HepG2 (cell line): ENCODE results near the gene ZIM2. TPM values are rescaled to one million over a fixed set of nuclear protein-coding genes. Genes with fewer than 3 reads are reported as not detected.

Experiments used
- AGO2 ChIP-seq: fragments of 200-400 bp; formaldehyde crosslinking; optimal IDR thresholded peaks from 2 replicates; pipeline ENCODE3; 2017; ENCODE audit warnings: mild to moderate bottlenecking, low read depth, low read length, moderate library complexity
- AKAP8 ChIP-seq: sonication (generic); formaldehyde crosslinking; IDR thresholded peaks from 2 replicates; pipeline ENCODE4 v1.5.1; 2020; ENCODE audit warnings: mild to moderate bottlenecking, missing genetic modification reagents
- FOXK1 ChIP-seq: sonication (generic); formaldehyde crosslinking; IDR thresholded peaks from 2 replicates; pipeline ENCODE4 v1.4.0; 2020; ENCODE audit warnings: low read depth, missing genetic modification reagents, borderline replicate concordance
- HMGXB4 ChIP-seq, 2 experiments: sonication (generic) in 1 of 2; formaldehyde crosslinking in 1 of 2; IDR thresholded peaks; 2 replicates each; pipeline versions ENCODE4 v1.4.0 to v1.6.1; 2018 to 2020; ENCODE audit warnings: missing genetic modification reagents in 2 of 2, borderline replicate concordance in 1 of 2, low read depth in 1 of 2, mild to moderate bottlenecking in 1 of 2, missing biosample characterization in 1 of 2
- HOXA5 ChIP-seq: sonication (generic); formaldehyde crosslinking; IDR thresholded peaks from 2 replicates; pipeline ENCODE4 v1.4.0; 2020; ENCODE audit warnings: missing genetic modification reagents
- MAFF ChIP-seq: IDR thresholded peaks from 2 replicates; pipeline ENCODE4 v1.6.1; 2011; ENCODE audit warnings: low read depth, low read length, improper control_type of control experiment
- MLLT10 ChIP-seq: sonication (generic); formaldehyde crosslinking; IDR thresholded peaks from 2 replicates; pipeline ENCODE4 v1.4.0; 2020; ENCODE audit warnings: missing genetic modification reagents
- NCOA2 ChIP-seq: sonication (generic); formaldehyde crosslinking; IDR thresholded peaks from 2 replicates; pipeline ENCODE4 v1.8.0; 2022; ENCODE audit warnings: inconsistent platforms
- PAF1 ChIP-seq: IDR thresholded peaks from 2 replicates; pipeline ENCODE4 v1.6.1; 2016; ENCODE audit warnings: missing genetic modification reagents, missing compliant biosample characterization
- POLR2A ChIP-seq, 2 experiments: IDR thresholded peaks; 2 replicates each; pipeline ENCODE4 v1.6.1; 2011; ENCODE audit warnings: low read depth in 2 of 2, low read length in 2 of 2, mild to moderate bottlenecking in 1 of 2, moderate library complexity in 1 of 2; ENCODE audit not compliant: insufficient read depth in 1 of 2
- RBM22 ChIP-seq: fragments of 200-400 bp; formaldehyde crosslinking; optimal IDR thresholded peaks from 2 replicates; pipeline ENCODE3; 2017; ENCODE audit warnings: mild to moderate bottlenecking, low read length, moderate library complexity
- RORA ChIP-seq: sonication (generic); formaldehyde crosslinking; IDR thresholded peaks from 2 replicates; pipeline ENCODE4 v1.5.0; 2020; ENCODE audit warnings: mild to moderate bottlenecking, missing genetic modification reagents, moderate library complexity
- SP140L ChIP-seq: sonication (generic); formaldehyde crosslinking; IDR thresholded peaks from 2 replicates; pipeline ENCODE4 v1.4.0; 2020; ENCODE audit warnings: missing genetic modification reagents, borderline replicate concordance
- TBL1XR1 ChIP-seq: fragments of 150-350 bp; IDR thresholded peaks from 2 replicates; pipeline ENCODE4 v1.6.1; 2014; ENCODE audit warnings: borderline replicate concordance, low read length; ENCODE audit not compliant: partially characterized antibody
- UBTF ChIP-seq: sonication (generic); formaldehyde crosslinking; IDR thresholded peaks from 2 replicates; pipeline ENCODE4 v1.4.0; 2020; ENCODE audit warnings: mild to moderate bottlenecking, missing genetic modification reagents
- ZFP1 ChIP-seq: IDR thresholded peaks from 2 replicates; pipeline ENCODE4 v1.6.1; 2016
- ZNF576 ChIP-seq: sonication (generic); formaldehyde crosslinking; IDR thresholded peaks from 2 replicates; pipeline ENCODE4 v1.4.0; 2020; ENCODE audit warnings: mild to moderate bottlenecking, missing genetic modification reagents
- ZNF713 ChIP-seq: sonication (generic); formaldehyde crosslinking; IDR thresholded peaks from 2 replicates; pipeline ENCODE4 v1.4.0; 2020; ENCODE audit warnings: mild to moderate bottlenecking, missing genetic modification reagents
- ZSCAN21 ChIP-seq: sonication (generic); formaldehyde crosslinking; IDR thresholded peaks from 2 replicates; pipeline ENCODE4 v1.8.0; 2022; ENCODE audit warnings: mild to moderate bottlenecking, missing genetic modification reagents, moderate library complexity, borderline replicate concordance
- polyA plus RNA-seq, 8 experiments: library from polyadenylated mRNA; depleted of rRNA in 3 of 8; stranded (reverse) in 7 of 8; unstranded in 1 of 8; fragments of >200 nt; fragmentation: Illumina TruSeq in 4 of 8; extraction: Trizol in 4 of 8; gene quantifications; 2 replicates each; pipeline versions ENCODE4 v1.2.1 to v1.2.3, GENCODE V29; 2011 to 2016; ENCODE audit warnings: low read depth in 4 of 8, missing spikeins in 1 of 8, mixed read lengths in 1 of 8; ENCODE audit not compliant: insufficient read depth in 1 of 8
- total RNA-seq, 5 experiments: library from RNA; depleted of rRNA; stranded (reverse); fragments of >200 nt; fragmentation: Illumina TruSeq; extraction: Trizol; gene quantifications; 2 replicates each; pipeline ENCODE4 v1.2.3, GENCODE V29; 2016; ENCODE audit warnings: low read depth in 1 of 5
- TF ChIP-seq, protein P1 (sequence below): sonication (generic); formaldehyde crosslinking; IDR thresholded peaks from 2 replicates; pipeline ENCODE4 v1.9.0; 2022; ENCODE audit warnings: missing genetic modification reagents, mild to moderate bottlenecking, borderline replicate concordance
- TF ChIP-seq, protein P2 (sequence below): sonication (generic); formaldehyde crosslinking; IDR thresholded peaks from 2 replicates; pipeline ENCODE4 v1.8.1; 2022; ENCODE audit warnings: mild to moderate bottlenecking, missing genetic modification reagents
- TF ChIP-seq, protein P3 (sequence below): sonication (generic); formaldehyde crosslinking; IDR thresholded peaks from 2 replicates; pipeline ENCODE4 v1.4.0; 2020; ENCODE audit warnings: missing genetic modification reagents

The ZIM2 gene
- total and polyA plus RNA-seq, 2 of the 13 experiments (the other 11 are each of a cell fraction or from before 2014, with no cell fraction given): 7.2 to 10.3 TPM

DNA sequence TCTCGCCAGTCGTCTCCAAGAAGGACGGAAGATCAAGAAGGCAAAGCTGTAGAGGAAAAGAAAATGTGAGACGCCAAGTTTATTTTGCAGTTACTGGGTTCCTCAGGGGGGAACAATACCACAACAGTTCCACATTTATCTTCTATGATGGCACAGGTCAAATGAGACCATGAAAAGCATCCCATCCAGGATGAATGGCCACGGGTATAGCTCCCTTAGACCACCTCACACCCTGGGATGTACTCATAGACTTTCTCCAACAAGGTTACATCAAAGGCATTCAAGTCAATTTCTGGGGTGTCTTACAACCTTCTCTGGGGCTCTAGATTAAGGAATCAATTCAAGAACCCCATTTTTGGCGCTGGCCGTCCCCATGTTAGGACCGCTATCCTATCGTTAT lies 4.5 kb downstream of the ZIM2 start (continued):
- TF ChIP-seq TBL1XR1 (no peak), AKAP8 (peak; percentile 88), AGO2 (peak; percentile 21), RORA (CRISPR knock-in tag) (no peak), POLR2A (IDR thresholded peaks at IDR 0.05; ENCODE audit: insufficient read depth in 1 of 2, low read depth in 2 of 2, low read length in 2 of 2) (peak in 1 of 2 experiments; percentile 28; a peak in 1 of 4 replicates), FOXK1 (CRISPR knock-in tag) (no peak), ZNF576 (no peak), ZFP1 (no peak), RBM22 (peak; percentile 79), ZNF713 (CRISPR knock-in tag) (no peak), HMGXB4 (CRISPR knock-in tag; IDR thresholded peaks at IDR 0.05; ENCODE audit: borderline replicate concordance in 1 of 2, low read depth in 1 of 2) (no peak), ZSCAN21 (CRISPR knock-in tag) (no peak), SP140L (no peak), MLLT10 (CRISPR knock-in tag) (no peak), UBTF (CRISPR knock-in tag) (no peak), PAF1 (CRISPR knock-in tag) (no peak), NCOA2 (no peak), HOXA5 (CRISPR knock-in tag) (no peak), MAFF (no peak)
- TF ChIP-seq, protein P1, sequence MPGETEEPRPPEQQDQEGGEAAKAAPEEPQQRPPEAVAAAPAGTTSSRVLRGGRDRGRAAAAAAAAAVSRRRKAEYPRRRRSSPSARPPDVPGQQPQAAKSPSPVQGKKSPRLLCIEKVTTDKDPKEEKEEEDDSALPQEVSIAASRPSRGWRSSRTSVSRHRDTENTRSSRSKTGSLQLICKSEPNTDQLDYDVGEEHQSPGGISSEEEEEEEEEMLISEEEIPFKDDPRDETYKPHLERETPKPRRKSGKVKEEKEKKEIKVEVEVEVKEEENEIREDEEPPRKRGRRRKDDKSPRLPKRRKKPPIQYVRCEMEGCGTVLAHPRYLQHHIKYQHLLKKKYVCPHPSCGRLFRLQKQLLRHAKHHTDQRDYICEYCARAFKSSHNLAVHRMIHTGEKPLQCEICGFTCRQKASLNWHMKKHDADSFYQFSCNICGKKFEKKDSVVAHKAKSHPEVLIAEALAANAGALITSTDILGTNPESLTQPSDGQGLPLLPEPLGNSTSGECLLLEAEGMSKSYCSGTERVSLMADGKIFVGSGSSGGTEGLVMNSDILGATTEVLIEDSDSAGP: no peak
- TF ChIP-seq, protein P2, sequence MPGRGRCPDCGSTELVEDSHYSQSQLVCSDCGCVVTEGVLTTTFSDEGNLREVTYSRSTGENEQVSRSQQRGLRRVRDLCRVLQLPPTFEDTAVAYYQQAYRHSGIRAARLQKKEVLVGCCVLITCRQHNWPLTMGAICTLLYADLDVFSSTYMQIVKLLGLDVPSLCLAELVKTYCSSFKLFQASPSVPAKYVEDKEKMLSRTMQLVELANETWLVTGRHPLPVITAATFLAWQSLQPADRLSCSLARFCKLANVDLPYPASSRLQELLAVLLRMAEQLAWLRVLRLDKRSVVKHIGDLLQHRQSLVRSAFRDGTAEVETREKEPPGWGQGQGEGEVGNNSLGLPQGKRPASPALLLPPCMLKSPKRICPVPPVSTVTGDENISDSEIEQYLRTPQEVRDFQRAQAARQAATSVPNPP (CRISPR knock-in tag): no peak
- TF ChIP-seq, protein P3, sequence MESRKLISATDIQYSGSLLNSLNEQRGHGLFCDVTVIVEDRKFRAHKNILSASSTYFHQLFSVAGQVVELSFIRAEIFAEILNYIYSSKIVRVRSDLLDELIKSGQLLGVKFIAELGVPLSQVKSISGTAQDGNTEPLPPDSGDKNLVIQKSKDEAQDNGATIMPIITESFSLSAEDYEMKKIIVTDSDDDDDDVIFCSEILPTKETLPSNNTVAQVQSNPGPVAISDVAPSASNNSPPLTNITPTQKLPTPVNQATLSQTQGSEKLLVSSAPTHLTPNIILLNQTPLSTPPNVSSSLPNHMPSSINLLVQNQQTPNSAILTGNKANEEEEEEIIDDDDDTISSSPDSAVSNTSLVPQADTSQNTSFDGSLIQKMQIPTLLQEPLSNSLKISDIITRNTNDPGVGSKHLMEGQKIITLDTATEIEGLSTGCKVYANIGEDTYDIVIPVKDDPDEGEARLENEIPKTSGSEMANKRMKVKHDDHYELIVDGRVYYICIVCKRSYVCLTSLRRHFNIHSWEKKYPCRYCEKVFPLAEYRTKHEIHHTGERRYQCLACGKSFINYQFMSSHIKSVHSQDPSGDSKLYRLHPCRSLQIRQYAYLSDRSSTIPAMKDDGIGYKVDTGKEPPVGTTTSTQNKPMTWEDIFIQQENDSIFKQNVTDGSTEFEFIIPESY (CRISPR knock-in tag): no peak
